Mucosa of rectum (tissue), 2 donors: Measurements from ENCODE around the gene TCF12.

Experiments used
- H3K27ac ChIP-seq, 2 donors: one replicate each; pipeline ENCODE4 v1.7.0; 2013; ENCODE audit warnings: inconsistent platforms in 2 of 2, low read depth in 2 of 2, low read length in 2 of 2
- H3K27me3 ChIP-seq, 2 donors: one replicate each; pipeline ENCODE4 v1.7.0; 2013; ENCODE audit warnings: low read length in 2 of 2; ENCODE audit not compliant: control insufficient read depth in 2 of 2, insufficient read depth in 2 of 2
- H3K36me3 ChIP-seq, 2 donors: one replicate each; pipeline ENCODE4 v1.7.0; 2013; ENCODE audit warnings: low read length in 2 of 2; ENCODE audit not compliant: control insufficient read depth in 2 of 2, insufficient read depth in 2 of 2
- H3K4me1 ChIP-seq, 2 donors: one replicate each; pipeline ENCODE4 v1.7.0; 2013; ENCODE audit warnings: low read length in 2 of 2, mild to moderate bottlenecking in 1 of 2; ENCODE audit not compliant: control insufficient read depth in 2 of 2, insufficient read depth in 2 of 2
- H3K4me3 ChIP-seq, 2 donors: one replicate each; pipeline ENCODE4 v1.7.0; 2013; ENCODE audit warnings: low read length in 2 of 2
- H3K9ac ChIP-seq, 2 donors: one replicate each; pipeline ENCODE4 v1.7.0; 2013; ENCODE audit warnings: low read length in 2 of 2, low read depth in 1 of 2, mild to moderate bottlenecking in 1 of 2
- H3K9me3 ChIP-seq, 2 donors: one replicate each; pipeline ENCODE4 v1.7.0; 2013; ENCODE audit warnings: low read length in 2 of 2; ENCODE audit not compliant: control insufficient read depth in 2 of 2
- donor health status: healthy.
- donor health status: Normal muscosa, but diverticular disease.

The TCF12 gene

DNA sequence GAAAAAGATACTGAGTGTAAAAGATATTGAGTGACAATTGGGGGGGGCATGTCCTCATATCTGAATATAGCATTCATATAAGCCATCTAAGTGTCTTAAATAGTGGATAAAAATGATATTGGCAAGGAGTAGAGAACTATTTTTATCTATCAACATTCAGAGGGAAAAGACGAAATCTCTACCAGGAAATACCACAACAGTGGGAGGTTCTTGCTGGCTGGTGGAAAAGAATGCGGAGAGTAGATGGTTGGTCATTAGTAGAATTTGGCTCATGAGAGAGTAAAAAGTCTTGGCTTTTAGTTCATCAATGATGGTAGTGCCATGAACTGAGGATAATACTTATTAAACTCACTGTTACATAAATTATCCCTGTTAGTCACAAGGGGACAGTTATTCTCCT is 4.8 kb upstream of the TCF12 start:
- no peaks in the 10 kb centered on the region for H3K9me3 ChIP-seq
- H3K9ac ChIP-seq, result no peak overlapping the region
- H3K4me3 ChIP-seq, result no peak overlapping the region
- H3K27me3 ChIP-seq, result no peaks in the 10 kb centered on the region
- no peak overlapping the region for H3K27ac ChIP-seq
- H3K4me1 ChIP-seq, result peaks cover 6 to 9% of the 10 kb centered on the region in 2 donors
- H3K36me3 ChIP-seq, result no peaks in the 10 kb centered on the region

DNA sequence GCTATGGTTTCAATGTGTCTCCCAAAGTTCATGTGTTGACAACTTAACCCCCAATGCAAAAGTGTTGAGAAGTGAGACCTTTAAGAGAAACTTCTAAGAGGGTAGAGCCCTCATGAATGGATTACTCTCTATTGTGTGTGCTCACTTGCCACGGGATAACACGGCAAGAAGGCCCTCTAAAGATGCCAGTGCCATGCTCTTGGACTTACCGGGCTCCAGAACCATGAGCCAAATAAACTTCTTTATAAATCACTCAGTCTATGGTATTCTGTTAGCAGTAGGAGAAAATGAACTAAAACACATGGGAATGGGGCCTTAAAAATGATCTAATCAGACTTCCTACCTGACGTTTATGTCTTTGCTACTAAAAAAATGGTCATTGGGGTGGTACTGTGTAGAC is 2.6 kb upstream of the TCF12 start:
- no peak overlapping the region for H3K4me3 ChIP-seq
- H3K9me3 ChIP-seq, result no peaks in the 10 kb centered on the region
- H3K4me1 ChIP-seq, result peaks cover 9 to 15% of the 10 kb centered on the region in 2 donors
- H3K27ac ChIP-seq, result no peak overlapping the region
- no peak overlapping the region for H3K9ac ChIP-seq
- no peaks in the 10 kb centered on the region for H3K27me3 ChIP-seq
- H3K36me3 ChIP-seq, result no peaks in the 10 kb centered on the region

DNA sequence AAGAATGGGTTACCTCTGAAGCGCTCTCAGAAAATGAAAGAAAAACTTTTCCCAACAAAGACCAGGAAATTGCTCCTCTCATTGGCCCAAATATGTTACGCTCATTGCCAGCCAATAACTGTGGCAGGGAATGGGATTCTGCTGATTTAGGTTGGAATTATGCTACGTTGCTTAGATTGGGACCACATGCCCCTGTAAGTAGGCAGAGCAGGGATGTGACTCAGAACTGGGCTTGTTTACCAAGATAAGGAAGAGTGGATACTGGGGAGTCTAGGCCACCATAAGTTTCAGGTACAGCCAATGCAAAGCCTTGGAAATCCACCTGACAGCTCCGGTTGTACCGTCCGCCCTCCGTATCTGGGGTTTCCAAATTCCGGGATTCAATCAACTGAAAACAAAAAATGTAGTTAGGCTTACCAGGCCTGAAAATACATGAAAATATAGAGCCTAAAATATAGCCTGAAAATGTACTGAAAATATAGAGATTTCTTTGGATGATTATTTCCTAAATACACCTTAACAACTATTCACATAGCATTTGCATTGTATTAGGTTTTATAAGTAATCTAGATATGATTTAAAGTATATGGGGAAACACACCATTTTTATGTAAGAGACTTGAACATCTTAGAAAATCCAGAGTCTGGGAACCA is 1.5 kb upstream of the TCF12 start:
- H3K27ac ChIP-seq, result no peak overlapping the region
- peak overlapping the region; percentile 84 to 85 for H3K4me3 ChIP-seq
- H3K36me3 ChIP-seq, result no peaks in the 10 kb centered on the region
- H3K27me3 ChIP-seq, result no peaks in the 10 kb centered on the region
- no peak overlapping the region for H3K9ac ChIP-seq
- H3K4me1 ChIP-seq, result peaks cover 9 to 15% of the 10 kb centered on the region in 2 donors
- H3K9me3 ChIP-seq, result no peaks in the 10 kb centered on the region

DNA sequence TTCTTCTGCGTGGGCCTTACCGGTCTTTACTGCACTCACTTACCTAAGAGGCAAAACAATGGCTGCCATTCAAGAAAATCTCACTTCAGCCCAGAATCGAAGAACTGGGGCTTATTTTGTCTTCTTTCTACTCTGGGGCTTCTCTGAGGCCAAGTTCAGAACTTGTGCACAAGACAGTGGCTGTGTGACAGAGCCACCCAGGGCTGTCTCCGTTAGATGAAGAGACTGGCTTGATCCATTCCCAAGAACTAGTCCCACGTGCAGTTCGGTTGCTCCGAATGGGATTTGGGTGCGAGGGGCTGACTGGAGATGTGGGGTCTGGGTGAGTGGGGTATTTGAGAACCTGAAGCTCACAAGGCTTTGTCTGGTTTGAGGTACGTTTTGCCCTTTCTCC is 795 bp upstream of the TCF12 start:
- H3K9ac ChIP-seq, result peak overlapping the region; percentile 86 to 87
- H3K36me3 ChIP-seq, result no peaks in the 10 kb centered on the region
- peak overlapping the region; percentile 84 to 85 for H3K4me3 ChIP-seq
- H3K27ac ChIP-seq, result peak overlapping the region; percentile 88 to 89
- no peaks in the 10 kb centered on the region for H3K9me3 ChIP-seq
- H3K27me3 ChIP-seq, result no peaks in the 10 kb centered on the region
- peaks cover 9 to 15% of the 10 kb centered on the region in 2 donors for H3K4me1 ChIP-seq

DNA sequence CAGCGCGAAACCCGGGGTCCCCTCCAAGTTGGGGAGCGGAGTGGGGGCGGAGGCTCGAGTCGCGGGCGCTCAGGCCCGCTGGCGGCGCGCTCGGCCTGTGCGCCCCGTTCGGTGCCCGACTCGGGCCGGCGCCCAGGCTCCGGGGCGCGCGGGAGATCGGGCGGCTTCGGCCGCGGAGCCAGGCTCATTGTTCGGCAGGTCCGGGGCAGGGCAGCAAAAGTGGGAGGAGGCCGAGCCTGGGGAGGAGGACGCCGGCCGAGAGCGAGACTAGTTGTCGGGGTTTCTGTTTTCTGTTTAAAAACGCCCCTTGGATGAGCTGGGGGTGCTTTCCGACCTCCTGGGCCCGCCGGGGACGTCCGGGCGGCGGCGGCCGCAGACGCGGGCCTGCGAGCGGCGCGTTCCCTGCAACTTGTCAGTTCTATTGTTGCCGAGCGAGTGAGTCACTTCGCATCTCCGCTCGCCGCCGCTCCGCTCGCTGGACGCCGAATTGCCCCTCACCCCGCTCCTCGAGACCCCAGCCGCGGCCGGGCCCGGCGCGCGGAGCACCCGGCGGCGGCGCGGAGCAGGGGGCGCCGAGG is 676 bp downstream of the TCF12 start:
- H3K27me3 ChIP-seq, result no peaks in the 10 kb centered on the region
- peak overlapping the region; percentile 84 to 85 for H3K4me3 ChIP-seq
- H3K4me1 ChIP-seq, result peaks cover 9 to 19% of the 10 kb centered on the region in 2 donors
- no peaks in the 10 kb centered on the region for H3K9me3 ChIP-seq
- no peaks in the 10 kb centered on the region for H3K36me3 ChIP-seq
- peak overlapping the region; percentile 86 to 89 for H3K9ac ChIP-seq
- peak overlapping the region; percentile 88 to 89 for H3K27ac ChIP-seq

DNA sequence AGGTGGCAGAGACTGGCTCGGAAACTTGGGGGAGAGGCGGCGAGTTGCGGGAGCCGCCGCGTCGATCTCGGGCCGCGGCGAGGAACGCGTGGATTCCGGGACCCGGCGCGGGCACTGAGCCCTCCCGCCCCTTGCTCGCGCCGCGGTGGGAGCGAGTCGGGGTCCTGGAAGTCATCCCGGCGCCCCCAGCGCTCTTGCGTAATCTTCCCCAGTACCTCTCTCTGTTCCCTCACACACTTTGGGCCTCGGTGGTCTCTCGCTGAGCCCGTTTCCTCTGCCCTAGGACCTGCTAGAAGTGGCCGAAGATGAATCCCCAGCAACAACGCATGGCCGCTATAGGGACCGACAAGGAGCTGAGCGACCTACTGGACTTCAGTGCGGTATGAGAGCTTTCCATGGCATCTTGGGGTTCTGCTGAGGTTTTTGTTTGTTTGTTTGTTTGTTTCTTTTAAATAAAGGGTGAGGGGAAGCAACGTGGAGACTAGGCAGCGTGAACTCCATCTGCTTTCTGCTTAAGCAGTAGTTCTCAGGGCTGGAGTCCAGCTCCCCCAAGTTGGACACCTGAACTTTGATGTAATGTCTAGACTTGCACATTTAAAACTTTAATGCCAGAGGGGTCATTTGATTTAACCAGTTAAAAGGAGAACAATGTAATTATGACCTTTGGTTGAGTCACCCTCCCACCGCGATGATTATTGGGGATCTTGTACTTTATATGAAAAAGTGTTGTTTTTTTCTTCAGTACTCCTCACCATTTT is 1.3 kb downstream of the TCF12 start:
- peaks cover 9 to 19% of the 10 kb centered on the region in 2 donors for H3K4me1 ChIP-seq
- no peaks in the 10 kb centered on the region for H3K27me3 ChIP-seq
- peak overlapping the region; percentile 88 to 89 for H3K27ac ChIP-seq
- H3K4me3 ChIP-seq, result peak overlapping the region; percentile 84 to 85
- no peaks in the 10 kb centered on the region for H3K36me3 ChIP-seq
- H3K9ac ChIP-seq, result peak overlapping the region; percentile 86 to 89
- no peaks in the 10 kb centered on the region for H3K9me3 ChIP-seq

DNA sequence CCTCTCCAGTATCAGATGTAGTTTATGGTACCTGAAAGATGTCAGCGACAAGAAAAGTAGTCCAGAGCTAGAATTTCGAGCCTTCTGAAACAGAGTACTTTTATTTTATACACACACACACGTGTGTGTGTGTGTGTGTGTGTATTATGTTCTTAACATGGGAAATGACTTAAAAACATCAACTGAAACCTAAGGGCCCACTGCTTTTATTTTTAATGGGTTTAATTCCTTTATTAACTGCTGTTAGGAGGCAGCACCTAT is 1.9 kb downstream of the TCF12 start:
- no peaks in the 10 kb centered on the region for H3K9me3 ChIP-seq
- H3K4me1 ChIP-seq, result peaks cover 9 to 19% of the 10 kb centered on the region in 2 donors
- peak overlapping the region in 1 of 2 donors; percentile 86 for H3K9ac ChIP-seq
- no peak overlapping the region for H3K27ac ChIP-seq
- peak overlapping the region; percentile 84 to 85 for H3K4me3 ChIP-seq
- H3K36me3 ChIP-seq, result no peaks in the 10 kb centered on the region
- H3K27me3 ChIP-seq, result no peaks in the 10 kb centered on the region

DNA sequence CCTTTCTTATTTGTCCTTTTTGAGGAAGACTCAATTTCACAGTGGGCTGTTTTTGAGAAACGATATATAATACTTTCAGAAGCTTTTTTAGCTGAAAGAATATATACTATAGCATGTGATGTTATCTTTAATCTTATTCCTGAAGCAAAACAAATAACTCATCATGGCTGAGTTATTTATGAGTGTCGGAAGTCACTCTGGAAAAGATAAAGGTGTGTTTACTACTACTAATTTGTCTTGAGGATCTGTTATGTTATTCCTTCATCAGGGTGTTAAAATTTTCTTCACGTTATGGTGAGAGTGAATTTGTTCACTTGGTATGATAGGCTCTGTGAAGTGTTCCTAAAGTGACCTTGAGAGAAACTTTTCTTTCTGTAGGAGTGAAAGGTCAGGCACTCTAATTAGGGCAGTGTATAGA is 4.7 kb downstream of the TCF12 start:
- no peaks in the 10 kb centered on the region for H3K27me3 ChIP-seq
- no peak overlapping the region for H3K4me3 ChIP-seq
- no peak overlapping the region for H3K9ac ChIP-seq
- no peaks in the 10 kb centered on the region for H3K9me3 ChIP-seq
- peaks cover 0 to 13% of the 10 kb centered on the region in 2 donors for H3K4me1 ChIP-seq
- no peaks in the 10 kb centered on the region for H3K36me3 ChIP-seq
- no peak overlapping the region for H3K27ac ChIP-seq

DNA sequence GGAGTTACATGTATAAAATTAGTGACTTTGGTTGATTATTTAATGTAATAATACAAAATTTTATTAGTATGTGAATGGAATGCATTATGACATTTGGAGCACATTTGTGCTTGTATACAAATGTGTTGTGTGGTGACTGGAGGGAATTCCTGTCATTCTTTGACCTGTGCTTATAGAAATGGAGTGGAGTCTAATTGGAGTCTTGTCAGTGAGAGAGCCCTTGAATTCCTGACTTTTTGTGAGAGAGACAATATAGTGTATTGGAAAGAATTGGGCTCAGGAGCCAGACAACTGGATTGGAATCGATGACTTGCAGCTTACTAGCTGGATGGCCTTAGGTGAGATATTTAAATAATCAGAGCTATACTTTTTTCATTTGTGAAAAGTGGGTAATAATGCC is 9.4 kb downstream of the TCF12 start:
- Histone ChIP-seq H3K4me1 (peaks cover 2 to 12% of the 10 kb centered on the region in 2 donors), H3K4me3 (no peak overlapping the region), H3K36me3 (no peaks in the 10 kb centered on the region), H3K9me3 (no peaks in the 10 kb centered on the region), H3K27ac (no peak overlapping the region), H3K27me3 (no peaks in the 10 kb centered on the region), H3K9ac (no peak overlapping the region)

DNA sequence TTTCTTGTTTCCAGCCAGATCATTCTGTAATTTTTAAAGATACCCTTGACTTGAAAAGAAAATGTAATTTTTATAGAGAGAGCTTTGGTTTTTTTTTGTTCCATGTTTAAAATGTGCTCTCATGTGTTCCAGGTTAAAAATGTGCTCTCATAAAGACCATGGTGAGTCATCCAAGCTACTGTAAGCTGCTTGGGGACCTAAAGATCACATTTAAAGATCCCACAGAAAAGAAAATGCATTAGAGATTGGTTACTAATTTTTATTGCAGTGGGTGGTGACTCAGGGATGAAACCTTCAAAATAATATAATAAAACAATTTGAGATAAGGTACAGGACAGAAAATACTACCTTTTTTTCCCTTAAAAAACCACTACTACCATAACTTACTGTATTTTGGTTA is 11.0 kb downstream of the TCF12 start:
- no peaks in the 10 kb centered on the region for H3K9me3 ChIP-seq
- peaks cover 6 to 12% of the 10 kb centered on the region in 2 donors for H3K4me1 ChIP-seq
- H3K36me3 ChIP-seq, result peaks cover 0 to 2% of the 10 kb centered on the region in 2 donors
- no peak overlapping the region for H3K4me3 ChIP-seq
- H3K27me3 ChIP-seq, result no peaks in the 10 kb centered on the region
- no peak overlapping the region for H3K9ac ChIP-seq
- no peak overlapping the region for H3K27ac ChIP-seq
